HG03095 (cell line): ENCODE measurements around the gene GRIP2.

Source experiments
- ATAC-seq: cut with Tn5 transposase; IDR thresholded peaks from one replicate; pipeline ENCODE4 v1.9.1; 2021; ENCODE audit warnings: moderate library complexity; ENCODE audit not compliant: unreplicated experiment

The GRIP2 gene

GRCh38 chr3:14455571-14456317 is 84.4 kb downstream of the GRIP2 start:
- no peak for ATAC-seq

DNA sequence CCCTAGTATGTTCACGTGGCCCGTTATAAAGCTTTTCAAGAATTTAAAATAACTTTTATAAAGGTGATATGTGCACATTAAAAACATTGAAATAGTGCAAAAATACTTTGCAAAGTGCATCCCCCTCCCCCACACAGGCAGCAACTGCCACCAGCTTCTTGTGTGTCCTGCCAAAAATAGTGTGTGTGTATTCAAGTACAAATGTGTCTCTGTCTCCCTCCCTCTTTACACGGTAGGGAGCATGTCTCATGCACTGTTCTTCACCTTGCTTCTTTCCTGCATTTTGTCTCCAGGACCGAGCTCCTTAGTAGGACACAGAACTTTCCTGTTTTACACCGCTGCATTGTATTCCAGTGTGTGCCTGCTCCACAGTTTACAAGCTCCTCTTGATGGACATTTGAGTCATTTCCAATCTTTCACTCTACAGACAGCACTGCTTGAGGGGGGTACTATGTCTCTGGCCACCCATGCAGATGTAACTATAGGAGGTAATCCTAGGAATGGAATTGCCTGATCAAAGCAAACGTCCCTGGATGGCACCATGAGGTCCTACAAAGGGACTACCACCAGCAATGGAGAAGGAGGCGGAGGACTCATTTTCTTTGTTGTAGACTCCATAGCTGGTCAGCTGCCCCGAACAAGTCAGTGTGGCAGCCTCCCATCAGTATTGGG is 85.4 kb downstream of the GRIP2 start:
- no peak for ATAC-seq

DNA sequence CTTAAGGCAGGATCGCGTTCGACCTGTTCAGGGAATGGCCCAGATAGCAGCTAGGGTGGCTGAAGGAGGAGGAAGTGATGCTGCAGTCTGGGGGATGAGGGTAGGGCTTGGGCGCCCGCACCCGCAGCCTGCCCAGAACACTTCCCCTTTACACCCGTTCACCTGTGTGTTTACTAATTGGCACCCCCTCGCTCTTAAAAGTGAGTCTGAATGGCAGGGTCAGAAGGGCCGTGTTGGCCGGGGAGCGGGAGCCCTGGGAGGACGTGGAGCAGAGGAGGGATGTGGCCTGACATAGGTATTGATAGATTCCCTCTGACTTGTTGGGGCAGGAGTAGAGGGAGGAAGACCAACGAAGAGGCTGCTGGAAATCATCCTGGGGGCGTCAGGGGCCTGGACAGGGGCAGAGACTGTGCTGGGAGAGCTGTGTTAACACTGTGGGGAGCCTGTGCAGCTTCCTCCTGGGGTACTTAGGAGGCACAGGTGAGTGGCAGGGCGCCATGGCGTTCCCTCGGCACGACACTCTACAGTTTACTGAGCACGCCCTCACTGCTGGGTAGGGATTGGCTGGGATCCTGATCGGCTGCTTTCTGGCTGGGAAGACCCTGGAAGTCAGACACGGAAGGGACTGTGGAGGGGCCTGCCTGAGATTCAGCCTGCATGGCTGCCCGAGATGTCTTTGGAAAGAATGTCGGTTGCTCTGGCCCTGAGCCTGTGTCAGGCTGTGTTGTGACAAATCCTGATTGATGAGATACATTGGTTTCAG is 86.1 kb downstream of the GRIP2 start:
- ATAC-seq, result no peak

GRCh38 chr3:14452740-14453710 is 87.1 kb downstream of the GRIP2 start:
- ATAC-seq, result no peak

DNA sequence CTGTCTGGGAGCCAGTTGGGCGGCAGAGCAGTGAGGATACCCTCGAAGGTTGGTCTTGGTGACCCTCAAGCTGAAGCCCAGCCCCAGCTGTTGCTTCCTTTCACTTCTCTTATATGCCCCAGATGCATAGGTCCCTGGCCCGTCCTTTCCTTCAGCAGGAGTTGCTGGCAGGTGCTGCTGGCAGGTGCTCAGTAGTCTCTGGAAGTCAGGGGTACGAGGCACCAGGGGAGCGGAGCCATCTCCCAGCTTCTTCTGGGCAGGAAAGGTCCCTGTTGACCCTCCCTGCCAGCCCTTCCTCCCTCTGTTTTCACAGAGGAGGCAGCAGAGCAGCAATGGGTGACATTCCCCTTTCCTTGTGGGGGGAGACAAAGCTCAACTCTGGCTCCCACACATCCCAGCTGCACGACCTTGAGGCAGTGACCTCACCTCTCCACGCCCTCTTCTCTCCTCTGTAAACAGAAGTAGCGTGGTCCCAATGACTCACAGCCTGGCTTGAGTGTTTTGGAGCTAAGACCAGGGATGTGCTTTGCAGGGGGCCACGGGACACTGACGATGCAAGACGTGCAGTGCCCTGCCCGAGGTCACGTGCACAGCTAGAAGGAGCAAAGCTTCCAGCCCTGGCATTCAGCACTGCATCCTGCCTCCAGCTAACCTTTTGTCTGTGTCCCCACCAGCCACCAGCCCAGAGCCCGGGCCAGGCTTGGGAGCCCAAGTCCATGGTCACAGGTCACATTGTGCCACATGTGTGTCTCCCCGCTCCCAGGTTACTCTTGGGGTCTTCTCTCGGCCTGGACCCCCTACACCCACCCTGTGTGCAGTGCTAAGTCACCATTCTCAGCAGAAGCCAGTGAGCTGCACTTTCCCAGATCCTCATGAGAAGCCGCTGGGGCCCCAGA is 88.0 kb downstream of the GRIP2 start:
- ATAC-seq, result no peak

DNA sequence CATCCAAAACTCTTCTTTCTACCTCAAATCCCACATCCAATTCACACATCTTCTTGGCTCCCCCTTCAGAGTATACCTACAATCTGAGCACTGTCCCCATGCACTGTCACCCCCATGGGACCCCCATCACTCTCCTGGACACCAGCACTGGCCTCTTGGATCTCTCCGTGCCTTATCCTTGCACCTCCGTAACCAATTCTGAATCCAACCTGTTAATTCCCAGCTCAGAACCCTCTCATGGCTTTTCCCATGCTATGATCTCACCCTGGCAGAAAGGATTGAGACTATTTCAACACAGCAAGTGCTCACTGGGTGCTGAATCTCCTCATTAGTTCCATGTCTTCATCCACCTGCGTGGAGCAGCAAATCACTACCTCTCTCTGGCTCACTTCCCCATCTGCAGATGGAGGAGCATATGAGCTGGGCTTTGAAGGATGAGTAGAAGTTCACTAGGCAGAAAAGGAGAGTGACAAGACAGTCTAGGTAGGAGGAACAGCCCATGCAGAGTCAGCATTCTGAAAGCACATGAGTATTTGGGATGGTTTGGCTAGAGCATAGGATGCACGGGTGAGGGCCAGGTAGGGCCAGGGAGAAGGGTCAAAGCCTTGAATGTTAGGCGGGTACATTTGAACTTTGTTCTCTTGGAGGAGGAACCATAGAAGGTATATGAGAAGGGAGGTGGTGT is 89.1 kb downstream of the GRIP2 start:
- ATAC-seq, result no peak

- ATAC-seq, result no peak
These were observed 89.6 kb downstream of the GRIP2 start for GRCh38 chr3:14450506-14450905.

DNA sequence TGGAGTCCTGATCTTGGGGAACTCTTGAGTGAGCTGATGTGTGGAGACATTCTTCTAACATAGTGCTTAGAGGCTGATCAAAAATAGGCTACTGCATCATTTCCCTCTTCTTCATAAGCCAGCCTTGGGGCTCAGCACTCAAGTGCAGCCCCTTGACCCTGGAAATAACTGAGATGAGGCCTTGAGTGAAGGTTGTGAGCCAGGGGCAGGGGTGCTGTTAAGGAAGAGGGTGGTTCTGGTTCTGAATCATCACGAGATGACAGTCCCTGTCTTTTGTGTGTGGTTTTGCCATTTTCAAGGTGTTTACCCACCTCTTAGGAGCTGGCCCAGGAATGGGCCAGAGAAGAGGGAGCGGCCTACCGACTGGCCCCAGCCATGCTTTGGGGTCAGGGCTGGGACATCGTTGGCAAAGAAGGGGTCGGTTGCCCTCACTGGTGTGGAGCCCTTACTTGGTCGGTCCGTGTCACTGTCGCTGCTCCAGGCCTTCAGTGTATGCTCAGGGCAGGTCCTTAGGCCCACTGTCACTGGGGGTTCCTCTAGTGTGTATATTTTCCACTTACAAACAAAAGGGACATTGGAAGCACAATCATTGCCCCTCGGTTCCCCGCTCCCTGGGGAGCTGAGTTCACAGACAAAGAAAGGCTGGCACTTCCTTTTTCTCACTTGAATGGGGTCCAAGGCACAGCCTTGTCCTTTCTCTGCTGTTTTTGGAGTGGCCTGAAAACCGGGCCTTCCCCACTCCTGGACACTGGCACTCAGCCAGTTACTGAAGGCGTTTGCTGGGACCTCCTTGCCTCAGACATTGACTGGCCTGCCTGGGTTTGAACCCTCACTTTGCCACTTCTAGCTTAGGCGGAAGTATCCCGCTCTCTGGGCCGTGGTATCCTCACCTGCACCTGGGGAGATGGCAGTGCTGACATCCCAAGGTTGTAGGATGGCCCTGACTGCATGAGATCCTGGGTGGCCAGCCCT is 91.1 kb downstream of the GRIP2 start:
- ATAC-seq, result no peak

- ATAC-seq, result no peak
These were observed 92.1 kb downstream of the GRIP2 start for GRCh38 chr3:14448063-14448462.

DNA sequence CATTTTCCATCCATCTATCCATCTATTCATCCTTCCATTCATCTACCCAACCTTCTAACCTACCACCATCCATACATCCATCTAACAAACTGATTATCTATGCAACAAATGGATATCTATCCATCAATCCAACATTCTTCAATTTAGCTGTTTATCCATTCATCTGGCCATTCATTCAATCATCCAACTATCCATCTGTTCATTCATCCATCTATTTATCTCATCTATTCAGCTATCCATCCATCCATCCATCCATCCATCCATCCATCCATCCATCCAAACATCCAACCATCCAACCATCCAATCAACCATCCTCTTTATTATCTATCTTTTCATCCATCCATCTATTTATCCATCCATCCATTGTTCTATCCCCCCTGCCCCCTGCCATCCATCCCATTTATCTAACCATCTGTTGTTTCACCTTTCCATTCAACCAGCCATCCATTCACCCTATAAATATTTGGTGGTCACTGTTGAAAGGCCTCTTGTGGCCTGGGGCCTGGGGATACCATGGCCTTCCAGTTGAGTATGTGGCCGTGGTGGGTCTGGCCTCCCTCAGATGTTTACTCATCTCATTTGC is 93.1 kb downstream of the GRIP2 start:
- no peak for ATAC-seq

DNA sequence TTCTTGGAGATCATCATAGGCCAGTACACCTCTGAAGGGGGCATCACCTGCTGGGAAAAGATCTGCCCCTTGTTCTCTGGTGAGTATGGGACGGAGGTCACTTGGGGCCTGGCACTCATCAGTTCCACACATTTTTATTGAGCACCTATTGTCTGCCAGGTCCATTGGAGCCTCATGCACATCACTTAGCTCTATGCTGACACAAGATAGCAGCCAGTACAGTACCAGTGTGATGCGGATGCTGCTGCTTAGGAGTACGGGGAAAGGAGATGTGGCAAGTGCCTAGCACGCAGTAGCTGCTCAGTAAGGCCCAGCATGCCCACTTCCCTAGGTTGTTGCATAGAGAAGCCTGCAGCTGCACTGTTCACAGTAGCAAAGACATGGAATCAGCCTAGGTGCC is 94.4 kb downstream of the GRIP2 start:
- ATAC-seq, result no peak

DNA sequence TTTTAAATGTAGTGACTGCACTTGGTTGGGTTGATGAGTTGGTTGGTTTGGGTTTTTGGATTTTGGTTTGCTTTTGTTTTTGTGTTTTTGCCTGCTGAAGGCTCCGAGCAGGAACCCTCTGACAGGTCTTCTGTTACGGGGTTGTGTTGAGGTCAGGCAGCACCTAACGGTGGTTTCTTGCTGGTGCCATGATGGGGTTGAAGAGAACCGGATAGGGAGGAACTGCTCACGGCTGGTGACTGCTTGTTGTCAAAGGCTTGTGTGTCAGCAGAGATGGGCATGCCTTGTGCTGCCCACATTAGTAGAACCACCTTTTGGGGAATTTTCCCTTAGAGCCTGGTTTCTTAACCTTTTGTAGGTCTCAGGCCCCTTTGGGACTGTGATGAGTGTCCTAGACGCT is 95.8 kb downstream of the GRIP2 start:
- no peak for ATAC-seq

DNA sequence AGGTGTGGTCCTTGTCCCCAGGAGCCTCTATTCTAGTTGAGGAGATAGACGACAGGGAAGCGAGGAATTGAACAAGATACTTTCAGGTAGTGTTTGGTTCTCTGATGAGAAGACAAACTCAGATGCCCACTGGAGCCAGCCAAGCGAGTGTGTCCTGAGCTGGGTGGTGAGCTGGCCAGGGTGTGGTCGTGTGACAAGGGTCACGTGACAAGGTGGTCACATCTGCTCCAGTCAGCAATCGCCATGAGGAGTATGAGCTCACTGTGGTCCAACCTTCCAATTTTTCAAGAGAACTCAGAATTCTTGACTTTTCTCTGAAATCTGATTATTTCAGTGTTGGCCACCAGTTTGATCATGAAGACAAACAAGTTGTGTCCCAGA is 98.2 kb downstream of the GRIP2 start:
- ATAC-seq, result no peak

DNA sequence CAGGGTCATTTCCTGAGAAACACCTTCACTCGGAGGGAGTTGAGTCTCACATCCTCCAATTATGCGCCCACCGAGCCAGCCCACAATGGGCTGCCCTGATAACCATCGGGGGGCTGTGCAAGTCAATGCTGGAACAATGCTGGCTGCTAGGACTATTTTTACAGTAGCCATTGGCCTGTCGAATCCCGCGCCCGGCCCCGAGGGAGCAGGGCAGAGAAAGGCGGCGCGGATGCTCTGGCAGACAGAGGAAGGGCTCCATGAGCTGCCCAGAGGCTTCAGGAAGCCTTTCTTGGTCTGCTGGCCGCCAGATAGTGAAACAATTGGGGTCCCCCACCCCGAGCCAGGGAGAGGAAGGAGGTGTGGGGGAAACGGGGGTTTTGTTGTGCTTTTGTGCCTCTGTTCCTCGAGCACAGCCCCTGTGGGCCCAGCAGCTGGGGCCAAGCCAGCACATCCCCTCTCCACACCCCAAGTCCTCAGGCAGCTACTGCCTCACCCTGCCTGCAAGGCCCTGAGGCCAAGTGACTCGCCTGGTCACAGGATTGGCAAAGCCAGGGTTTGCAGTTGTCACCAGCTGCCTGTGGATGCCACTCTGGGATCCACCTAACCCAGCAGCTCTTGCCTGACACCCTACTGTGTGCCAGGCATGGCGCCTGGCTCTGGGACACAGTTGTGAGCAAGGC is 98.8 kb downstream of the GRIP2 start:
- no peak for ATAC-seq

GRCh38 chr3:14440531-14441239 is 99.5 kb downstream of the GRIP2 start:
- ATAC-seq, result no peak

GRCh38 chr3:14440168-14440518 is 100.0 kb downstream of the GRIP2 start:
- ATAC-seq, result no peak
